GM12875 (cell line): ENCODE measurements around the gene CTIF.
A peak's percentile ranks its signal among the peaks of the same experiment; 100 is the strongest.

ENCODE experiments used
- H3K4me3 ChIP-seq: one replicate; pipeline ENCODE4 v1.5.1; 2011; ENCODE audit warnings: low read depth, low read length, control low read depth
- CTCF ChIP-seq: IDR thresholded peaks from 2 replicates; pipeline ENCODE4 v1.5.1; 2011; ENCODE audit warnings: low read depth, mild to moderate bottlenecking, control low read depth, inconsistent platforms, low read length, moderate library complexity, borderline replicate concordance; ENCODE audit not compliant: insufficient read depth

CTIF gene

GRCh38 chr18:48533340-48534070 is 5.3 kb upstream of the CTIF start:
- no peak for TF ChIP-seq CTCF
- no peak overlapping the region for H3K4me3 ChIP-seq

- TF ChIP-seq CTCF, result no peak
Measured at GRCh38 chr18:48534364-48534763, 4.5 kb upstream of the CTIF start.

GRCh38 chr18:48535956-48536355 is 2.9 kb upstream of the CTIF start:
- no peak for TF ChIP-seq CTCF
- H3K4me3 ChIP-seq, result no peak overlapping the region

More at GRCh38 chr18:48534364-48534763, 4.5 kb upstream of the CTIF start:
- no peak overlapping the region for H3K4me3 ChIP-seq

GRCh38 chr18:48536516-48536915 is 2.3 kb upstream of the CTIF start:
- no peak for TF ChIP-seq CTCF
- H3K4me3 ChIP-seq, result no peak overlapping the region

GRCh38 chr18:48539406-48540250 is 797 bp downstream of the CTIF start:
- H3K4me3 ChIP-seq, result peak overlapping the region; percentile 61
- no peak for TF ChIP-seq CTCF

GRCh38 chr18:48540251-48541025 is 1.6 kb downstream of the CTIF start:
- H3K4me3 ChIP-seq, result peak overlapping the region; percentile 61
- TF ChIP-seq CTCF, result peak; percentile 30; the same call in 1 of the 2 replicates
